Measurements from ENCODE around the gene ST8SIA4.

The ST8SIA4 gene

GRCh38 chr5:100867039-100867562 lies 36.0 kb downstream of the ST8SIA4 start:
- no peak for DNase-seq

GRCh38 chr5:100864931-100865330 lies 38.2 kb downstream of the ST8SIA4 start:
- no peak for DNase-seq

- DNase-seq = no peak
These were observed 39.3 kb downstream of the ST8SIA4 start for GRCh38 chr5:100863739-100864138.

GRCh38 chr5:100861148-100861547 lies 41.9 kb downstream of the ST8SIA4 start:
- DNase-seq = no peak

- no peak for DNase-seq
These were observed 42.7 kb downstream of the ST8SIA4 start for GRCh38 chr5:100860407-100860806.

- DNase-seq = no peak
These were observed 44.0 kb downstream of the ST8SIA4 start for GRCh38 chr5:100858987-100859545.

GRCh38 chr5:100856462-100856861 lies 46.6 kb downstream of the ST8SIA4 start:
- DNase-seq = no peak

- no peak for DNase-seq
These were observed 47.1 kb downstream of the ST8SIA4 start for GRCh38 chr5:100855937-100856430.

- no peak for DNase-seq
These were observed 47.8 kb downstream of the ST8SIA4 start for GRCh38 chr5:100855295-100855694.

GRCh38 chr5:100854591-100854990 lies 48.5 kb downstream of the ST8SIA4 start:
- no peak for DNase-seq

- DNase-seq = no peak
These were observed 49.5 kb downstream of the ST8SIA4 start for GRCh38 chr5:100853582-100853981.

GRCh38 chr5:100852988-100853449 lies 50.1 kb downstream of the ST8SIA4 start:
- no peak for DNase-seq

GRCh38 chr5:100852051-100852450 lies 51.0 kb downstream of the ST8SIA4 start:
- no peak for DNase-seq

- DNase-seq = no peak
These were observed 56.3 kb downstream of the ST8SIA4 start for GRCh38 chr5:100846772-100847171.

GRCh38 chr5:100842080-100842479 lies 61.0 kb downstream of the ST8SIA4 start:
- no peak for DNase-seq

GRCh38 chr5:100841358-100842076 lies 61.6 kb downstream of the ST8SIA4 start:
- no peak for DNase-seq

- DNase-seq = no peak
These were observed 62.3 kb downstream of the ST8SIA4 start for GRCh38 chr5:100840789-100841188.

- no peak for DNase-seq
These were observed 62.7 kb downstream of the ST8SIA4 start for GRCh38 chr5:100840370-100840769.

GRCh38 chr5:100838048-100838473 lies 65.0 kb downstream of the ST8SIA4 start:
- no peak for DNase-seq

- no peak for DNase-seq
These were observed 68.6 kb downstream of the ST8SIA4 start for GRCh38 chr5:100834519-100834918.

GRCh38 chr5:100832252-100833230 lies 70.5 kb downstream of the ST8SIA4 start:
- DNase-seq = no peak

- DNase-seq = no peak
These were observed 74.2 kb downstream of the ST8SIA4 start for GRCh38 chr5:100828898-100829356.
